Measurements from ENCODE around the gene STK17B. TPM values are rescaled to one million over a fixed set of nuclear protein-coding genes. Genes with fewer than 3 reads are reported as not detected.

STK17B gene
- polyA plus RNA-seq, 1 donor (not counting 4 experiments of a cell fraction or from before 2014, with no cell fraction given): 11.0 TPM

- H3K9me1 ChIP-seq (ENCODE audit: control insufficient read depth, extremely low read depth, insufficient read depth, low read length): no peaks in the 10 kb centered on the region
- no peak overlapping the region for H3K4me2 ChIP-seq (ENCODE audit: control insufficient read depth, extremely low read depth, insufficient read depth, low read depth, low read length)
- H3K36me3 ChIP-seq (ENCODE audit: control insufficient read depth in 2 of 2, extremely low read depth in 1 of 2, insufficient read depth in 2 of 2, low read length in 2 of 2): no peaks in the 10 kb centered on the region
- H4K20me1 ChIP-seq (ENCODE audit: control insufficient read depth, extremely low read depth, insufficient read depth, low read length): no peaks in the 10 kb centered on the region
- no peaks in the 10 kb centered on the region for H3K27me3 ChIP-seq (ENCODE audit: control insufficient read depth, extremely low read depth, insufficient read depth, low read length)
- FAIRE-seq (no peak), DNase-seq (ENCODE audit: low read depth, low spot score) (no peak)
- H3K9me3 ChIP-seq (ENCODE audit: control insufficient read depth, low read depth, low read length): no peaks in the 10 kb centered on the region
- H3K27ac ChIP-seq (ENCODE audit: control insufficient read depth, insufficient read depth, low read length): no peak overlapping the region
- H3K79me2 ChIP-seq (ENCODE audit: control insufficient read depth, insufficient read depth, low read length): no peaks in the 10 kb centered on the region
- H3K9ac ChIP-seq (ENCODE audit: control insufficient read depth, extremely low read depth, insufficient read depth, low read length): no peak overlapping the region
- TF ChIP-seq CTCF (optimal IDR thresholded peaks at IDR 0.05 in 1 of 3, IDR thresholded peaks at IDR 0.05 in 1 of 3, conservative IDR thresholded peaks at IDR 0.05 in 1 of 3; ENCODE audit: extremely low read depth in 1 of 3, insufficient read depth in 2 of 3, low read length in 3 of 3): no peak
- no peak for TF ChIP-seq EZH2 (IDR thresholded peaks at IDR 0.05; ENCODE audit: low read length)
- no peak overlapping the region for H2AFZ ChIP-seq (ENCODE audit: control insufficient read depth, low read length)
- no peaks in the 10 kb centered on the region for H3K4me1 ChIP-seq (ENCODE audit: control insufficient read depth, extremely low read depth, insufficient read depth, low read length)
- H3K4me3 ChIP-seq (ENCODE audit: control insufficient read depth in 2 of 3, extremely low read depth in 1 of 3, insufficient read depth in 2 of 3, low read depth in 1 of 3, low read length in 3 of 3): no peak overlapping the region
- dilution Hi-C loops (cut with MboI; ENCODE audit: extremely low pct_ligation_motif_present, low sequenced_read_pairs): no loop called here
These were observed 12.3 kb upstream of the STK17B start for GRCh38 chr2:196183528-196184231.

GRCh38 chr2:196183172-196183473 is 11.7 kb upstream of the STK17B start:
- dilution Hi-C loops (cut with MboI; ENCODE audit: extremely low pct_ligation_motif_present, low sequenced_read_pairs): no loop called here
- no peak overlapping the region for H3K4me2 ChIP-seq (ENCODE audit: control insufficient read depth, extremely low read depth, insufficient read depth, low read depth, low read length)
- no peak overlapping the region for H3K4me3 ChIP-seq (ENCODE audit: control insufficient read depth in 2 of 3, extremely low read depth in 1 of 3, insufficient read depth in 2 of 3, low read depth in 1 of 3, low read length in 3 of 3)
- no peaks in the 10 kb centered on the region for H3K4me1 ChIP-seq (ENCODE audit: control insufficient read depth, extremely low read depth, insufficient read depth, low read length)
- TF ChIP-seq EZH2 (IDR thresholded peaks at IDR 0.05; ENCODE audit: low read length) (no peak), CTCF (optimal IDR thresholded peaks at IDR 0.05 in 1 of 3, IDR thresholded peaks at IDR 0.05 in 1 of 3, conservative IDR thresholded peaks at IDR 0.05 in 1 of 3; ENCODE audit: extremely low read depth in 1 of 3, insufficient read depth in 2 of 3, low read length in 3 of 3) (no peak)
- DNase-seq (ENCODE audit: low read depth, low spot score) (no peak), FAIRE-seq (no peak)
- no peak overlapping the region for H3K9ac ChIP-seq (ENCODE audit: control insufficient read depth, extremely low read depth, insufficient read depth, low read length)
- H3K9me1 ChIP-seq (ENCODE audit: control insufficient read depth, extremely low read depth, insufficient read depth, low read length): no peaks in the 10 kb centered on the region
- H3K79me2 ChIP-seq (ENCODE audit: control insufficient read depth, insufficient read depth, low read length): no peaks in the 10 kb centered on the region
- H3K27ac ChIP-seq (ENCODE audit: control insufficient read depth, insufficient read depth, low read length): no peak overlapping the region
- H4K20me1 ChIP-seq (ENCODE audit: control insufficient read depth, extremely low read depth, insufficient read depth, low read length): no peaks in the 10 kb centered on the region
- H2AFZ ChIP-seq (ENCODE audit: control insufficient read depth, low read length): no peak overlapping the region
- no peaks in the 10 kb centered on the region for H3K36me3 ChIP-seq (ENCODE audit: control insufficient read depth in 2 of 2, extremely low read depth in 1 of 2, insufficient read depth in 2 of 2, low read length in 2 of 2)
- no peaks in the 10 kb centered on the region for H3K27me3 ChIP-seq (ENCODE audit: control insufficient read depth, extremely low read depth, insufficient read depth, low read length)
- H3K9me3 ChIP-seq (ENCODE audit: control insufficient read depth, low read depth, low read length): no peaks in the 10 kb centered on the region

Data from keratinocyte (primary cell).